AG04450 (cell line): ENCODE measurements around the gene NHSL2. TPM values are rescaled to one million over a fixed set of nuclear protein-coding genes. Genes with fewer than 3 reads are reported as not detected.

ENCODE experiments used
- CTCF ChIA-PET: fragments of 300-600, 350-600 bp; formaldehyde crosslinking; extraction: SDS; loops from one replicate; lab custom pipeline; 2022; ENCODE audit warnings: antibody characterized with exemption, inconsistent platforms; lab: Charles Lee
- POLR2A ChIA-PET: fragments of 350-600 bp; formaldehyde crosslinking; extraction: SDS; loops from one replicate; lab custom pipeline; 2021; ENCODE audit warnings: antibody characterized with exemption, inconsistent platforms; lab: Yijun Ruan, JAX
- DNase-seq: peaks from one replicate; pipeline ENCODE4 v3.0.0-alpha.2; 2011; ENCODE audit warnings: low read depth, low spot score
- H3K27ac ChIP-seq: one replicate; pipeline ENCODE4 v1.5.1; 2012; ENCODE audit warnings: low read depth, low read length, control low read depth
- H3K27me3 ChIP-seq: one replicate; pipeline ENCODE4 v1.6.0; 2012; ENCODE audit warnings: low read length; ENCODE audit not compliant: control insufficient read depth, insufficient read depth
- H3K4me3 ChIP-seq: 2 replicates; pipeline ENCODE4 v1.5.1; 2011; ENCODE audit warnings: mild to moderate bottlenecking, low read depth, low read length, control low read depth
- H3K9me3 ChIP-seq: 2 replicates; pipeline ENCODE4 v1.5.1; 2012; ENCODE audit warnings: low read length; ENCODE audit not compliant: control insufficient read depth, insufficient read depth
- CTCF ChIP-seq: IDR thresholded peaks from 2 replicates; pipeline ENCODE4 v1.5.1; 2011; ENCODE audit warnings: low read depth, low read length, control low read depth, inconsistent platforms
- polyA plus RNA-seq: library from polyadenylated mRNA; depleted of rRNA; stranded (reverse); fragments of >200 nt; gene quantifications from 2 replicates; pipeline ENCODE4 v1.2.3, GENCODE V29; 2011; rRNA removed
- small RNA-seq: library from RNA; depleted of rRNA; stranded (forward); fragments of <200 nt; gene quantifications from one replicate; pipeline ENCODE3, GENCODE V24; 2012; ENCODE audit warnings: low read depth; ENCODE audit not compliant: insufficient read length

Gene NHSL2
- polyA plus RNA-seq, 1 experiment: 3.0 TPM

- ChIA-PET CTCF (interaction anchor here (0.7 to 1.1 kb wide), 4 partner anchors 55 to 1410 kb away, joined by 3 to 4 read pairs (median 3); no protein-coding TSS in a partner anchor), POLR2A (interaction anchor here (0.6 to 2.2 kb wide), 10 partner anchors 18 to 163 kb away, joined by 3 to 11 read pairs (median 4); partner anchors contain the start of genes ERCC6L, RPS4X and RTL5)
- peak within 1 kb of the TSS; percentile 84 for H3K4me3 ChIP-seq
- peak within 1 kb of the TSS; percentile 92 for H3K27ac ChIP-seq
- TF ChIP-seq CTCF: no peak
- H3K27me3 ChIP-seq: no peaks in the 10 kb centered on the region
- DNase-seq: peak; percentile 91
- no peaks in the 10 kb centered on the region; the same call in 1 of the 2 replicates for H3K9me3 ChIP-seq
These were observed 270.8 kb downstream of the NHSL2 start, which contains the start of gene PIN4 for GRCh38 chrX:72181178-72182125. Gene PIN4 (plus strand): TSS chrX:72181757. CDS start chrX:72181786, 29 bp downstream.

- no peak for DNase-seq
- Histone ChIP-seq H3K4me3 (peak overlapping the region; percentile 84), H3K27ac (no peak overlapping the region), H3K27me3 (no peaks in the 10 kb centered on the region), H3K9me3 (no peaks in the 10 kb centered on the region)
- POLR2A ChIA-PET: no interaction called here
- CTCF ChIA-PET: no interaction called here
- TF ChIP-seq CTCF: no peak
These were observed 272.3 kb downstream of the NHSL2 start for GRCh38 chrX:72182924-72183323.

- DNase-seq: peak; percentile 30
These were observed 291.3 kb downstream of the NHSL2 start for GRCh38 chrX:72201836-72202536.

More at GRCh38 chrX:72201836-72202536, 291.3 kb downstream of the NHSL2 start:
- ChIA-PET POLR2A (interaction anchor here (0.8 to 1.4 kb wide), 2 partner anchors 21 to 75 kb away, joined by 3 to 5 read pairs; partner anchors contain the start of genes PIN4 and RPS4X), CTCF (interaction anchor here (0.7 kb wide), 1 partner anchor 75 kb away, joined by 3 read pairs; the partner anchor contains the start of gene RPS4X)
- Histone ChIP-seq H3K27me3 (no peaks in the 10 kb centered on the region), H3K4me3 (no peak overlapping the region), H3K9me3 (no peaks in the 10 kb centered on the region), H3K27ac (peak overlapping the region; percentile 52)
- no peak for TF ChIP-seq CTCF

Small RNAs within 50 kb of the gene (small RNA-seq; reads per million reads assigned to genes)
- gene RNU6-1078P: not detected

Other genes starting within 250 kb of the NHSL2 start
- not detected in 2 replicates for gene CXorf49, start 192.6 kb upstream of the NHSL2 start, polyA plus RNA-seq
- not detected in 2 replicates for gene CXorf49B, start 147.5 kb upstream of the NHSL2 start, polyA plus RNA-seq
- gene RTL5, start 221.1 kb downstream of the NHSL2 start, polyA plus RNA-seq: 1.7 and 2.9 TPM in 2 replicates